TTC549 (cell line): ENCODE results near the gene ABHD14A.

Experiments used
- FAIRE-seq: peaks from 2 replicates; lab custom pipeline; 2012; peaks lifted over from hg19 to GRCh38; lab: Jason Lieb, UNC

The ABHD14A gene

GRCh38 chr3:51957520-51958205 is 17.2 kb upstream of the ABHD14A start:
- no peak for FAIRE-seq

GRCh38 chr3:51958603-51959521 is 16.0 kb upstream of the ABHD14A start:
- FAIRE-seq: no peak

GRCh38 chr3:51959651-51960050 is 15.2 kb upstream of the ABHD14A start:
- FAIRE-seq: no peak

GRCh38 chr3:51960386-51960785 is 14.5 kb upstream of the ABHD14A start:
- no peak for FAIRE-seq

GRCh38 chr3:51961011-51961410 is 13.9 kb upstream of the ABHD14A start:
- FAIRE-seq: no peak

GRCh38 chr3:51961602-51962569 is 13.0 kb upstream of the ABHD14A start:
- no peak for FAIRE-seq

- FAIRE-seq: no peak
Measured at GRCh38 chr3:51962854-51963530, 11.9 kb upstream of the ABHD14A start.

GRCh38 chr3:51963951-51964451 is 10.9 kb upstream of the ABHD14A start:
- no peak for FAIRE-seq

- no peak for FAIRE-seq
Measured at GRCh38 chr3:51964521-51964920, 10.3 kb upstream of the ABHD14A start.

GRCh38 chr3:51966016-51966415 is 8.8 kb upstream of the ABHD14A start:
- FAIRE-seq: no peak

GRCh38 chr3:51966486-51966885 is 8.4 kb upstream of the ABHD14A start:
- FAIRE-seq: no peak

- no peak for FAIRE-seq
Measured at GRCh38 chr3:51966922-51967383, 7.9 kb upstream of the ABHD14A start.

- no peak for FAIRE-seq
Measured at GRCh38 chr3:51967384-51968169, 7.3 kb upstream of the ABHD14A start, which contains the start of gene PCBP4. TSS of gene PCBP4 (minus strand) at chr3:51967454. CDS start at chr3:51961240, 6,214 bp downstream.

GRCh38 chr3:51968170-51968775 is 6.6 kb upstream of the ABHD14A start:
- no peak for FAIRE-seq

GRCh38 chr3:51968883-51969678 is 5.8 kb upstream of the ABHD14A start:
- no peak for FAIRE-seq

GRCh38 chr3:51969841-51970240 is 5.0 kb upstream of the ABHD14A start:
- no peak for FAIRE-seq

- FAIRE-seq: no peak
Measured at GRCh38 chr3:51970606-51971300, 4.1 kb upstream of the ABHD14A start.

GRCh38 chr3:51971350-51971749 is 3.5 kb upstream of the ABHD14A start:
- no peak for FAIRE-seq
